A673 (cell line): Measurements from ENCODE around the gene LIMS2. TPM values are rescaled to one million over a fixed set of nuclear protein-coding genes. Genes with fewer than 3 reads are reported as not detected.

Source experiments
- BruUV-seq: library from RNA; stranded (reverse); fragments of 400-500 nt; replicated peaks from 2 replicates; lab custom pipeline; 2021; lab: Mats Ljungman, UMichigan
- CTCF ChIA-PET: fragments of 300-600 bp; sonication (Branson Sonifier 250); formaldehyde crosslinking; loops from one replicate; lab custom pipeline; 2022; ENCODE audit warnings: antibody characterized with exemption; lab: Charles Lee
- POLR2A ChIA-PET: fragments of 300-600 bp; sonication (Branson Sonifier 250); formaldehyde crosslinking; loops from one replicate; lab custom pipeline; 2022; ENCODE audit warnings: antibody characterized with exemption; ENCODE audit not compliant: low non-redundant PET; lab: Charles Lee
- DNase-seq: peaks from one replicate; pipeline ENCODE4 v3.0.0-alpha.2; 2015; ENCODE audit warnings: low spot score
- H3K27ac ChIP-seq: fragments of 200-600 bp; sonication (generic); 2 replicates; pipeline ENCODE4 v1.5.1; 2016; ENCODE audit warnings: mixed run types, low read depth, mild to moderate bottlenecking, mixed read lengths, antibody characterized with exemption, low read length; ENCODE audit not compliant: poor library complexity, severe bottlenecking
- H3K27me3 ChIP-seq: fragments of 200-600 bp; sonication (generic); replicated peaks from 2 replicates; pipeline ENCODE4 v1.6.1; 2017; ENCODE audit warnings: mixed run types, low read depth, mild to moderate bottlenecking, mixed read lengths, antibody characterized with exemption, low read length; ENCODE audit not compliant: insufficient read depth, poor library complexity
- H3K36me3 ChIP-seq: fragments of 200-600 bp; sonication (generic); 2 replicates; pipeline ENCODE4 v1.6.1; 2016; ENCODE audit warnings: mixed run types, mild to moderate bottlenecking, mixed read lengths, antibody characterized with exemption, low read length; ENCODE audit not compliant: insufficient read depth, poor library complexity, severe bottlenecking
- H3K4me1 ChIP-seq: fragments of 200-600 bp; sonication (generic); 2 replicates; pipeline ENCODE4 v1.6.1; 2017; ENCODE audit warnings: mixed run types, mild to moderate bottlenecking, mixed read lengths, antibody characterized with exemption, low read length; ENCODE audit not compliant: insufficient read depth, poor library complexity, severe bottlenecking
- H3K4me3 ChIP-seq: fragments of 200-600 bp; sonication (generic); 2 replicates; pipeline ENCODE4 v1.5.1; 2016; ENCODE audit warnings: low read depth, mixed run types, mild to moderate bottlenecking, mixed read lengths, low read length; ENCODE audit not compliant: poor library complexity, severe bottlenecking
- H3K9me3 ChIP-seq: fragments of 200-600 bp; sonication (generic); 2 replicates; pipeline ENCODE4 v1.6.1; 2016; ENCODE audit warnings: mixed run types, low read depth, mild to moderate bottlenecking, mixed read lengths, antibody characterized with exemption, low read length; ENCODE audit not compliant: poor library complexity, severe bottlenecking
- CTCF ChIP-seq: fragments of 300-800, 200-600 bp; sonication (generic); conservative IDR thresholded peaks from 2 replicates; pipeline ENCODE4 v1.5.1; 2017; ENCODE audit warnings: low read depth, mild to moderate bottlenecking, antibody characterized with exemption, low read length, moderate library complexity, mixed read lengths
- EZH2 ChIP-seq: fragments of 200-600 bp; sonication (generic); IDR thresholded peaks from 2 replicates; pipeline ENCODE4 v1.6.1; 2017; ENCODE audit warnings: borderline replicate concordance, low read depth, mild to moderate bottlenecking, mixed read lengths, antibody characterized with exemption, low read length; ENCODE audit not compliant: poor library complexity, severe bottlenecking
- intact Hi-C: fragments of 100-400 bp; cut with micrococcal nuclease; formaldehyde crosslinking; loops from one replicate; pipeline ENCODE4 v1.10.0; 2022; ENCODE audit not compliant: unreplicated experiment
- total RNA-seq: library from RNA; stranded (reverse); gene quantifications from 2 replicates; pipeline ENCODE4 v1.2.3, GENCODE V29; 2021

LIMS2 gene
- total RNA-seq, 1 experiment from 2014 or later, result 1.2 TPM

DNA sequence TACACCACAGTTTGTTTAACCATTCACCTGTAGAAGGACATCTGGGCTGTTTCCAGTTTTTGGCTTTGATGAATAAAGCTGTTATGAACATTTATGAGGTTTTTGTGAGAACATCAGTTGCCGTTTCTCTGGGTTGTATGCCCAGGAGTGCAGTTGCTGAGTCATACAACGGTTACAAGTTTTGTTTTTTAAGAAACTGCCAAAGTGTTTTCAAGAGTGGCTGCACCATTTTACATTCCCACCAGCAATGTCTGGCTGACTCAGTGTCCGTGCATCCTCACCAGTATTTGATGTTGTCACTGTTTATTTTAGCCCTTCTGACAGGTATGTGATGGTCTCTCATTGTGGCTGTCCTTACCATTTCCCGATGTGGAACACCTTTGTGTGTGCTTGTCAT is 77.3 kb downstream of the LIMS2 start:
- no peaks in the 10 kb centered on the region for H3K27me3 ChIP-seq
- no peak overlapping the region for H3K4me3 ChIP-seq
- TF ChIP-seq EZH2 (no peak), CTCF (no peak)
- CTCF ChIA-PET, result no interaction called here
- POLR2A ChIA-PET, result no interaction called here
- H3K36me3 ChIP-seq, result no peaks in the 10 kb centered on the region
- H3K9me3 ChIP-seq, result peaks cover 3% of the 10 kb centered on the region
- intact Hi-C loops, result no loop called here
- no TSS peak for BruUV-seq
- no peaks in the 10 kb centered on the region for H3K4me1 ChIP-seq
- DNase-seq, result no peak
- H3K27ac ChIP-seq, result no peak overlapping the region

GRCh38 chr2:127597046-127597983 is 78.0 kb downstream of the LIMS2 start:
- Histone ChIP-seq H3K27me3 (no peaks in the 10 kb centered on the region), H3K36me3 (no peaks in the 10 kb centered on the region), H3K4me1 (no peaks in the 10 kb centered on the region), H3K27ac (no peak overlapping the region), H3K9me3 (peaks cover 2% of the 10 kb centered on the region), H3K4me3 (no peak overlapping the region)
- POLR2A ChIA-PET, result no interaction called here
- CTCF ChIA-PET, result no interaction called here
- TF ChIP-seq EZH2, result no peak
- TF ChIP-seq CTCF, result no peak
- no TSS peak for BruUV-seq
- no peak for DNase-seq
- intact Hi-C loops, result no loop called here

GRCh38 chr2:127596311-127597045 is 78.9 kb downstream of the LIMS2 start:
- Histone ChIP-seq H3K9me3 (no peaks in the 10 kb centered on the region), H3K4me3 (no peak overlapping the region), H3K27ac (no peak overlapping the region), H3K4me1 (no peaks in the 10 kb centered on the region), H3K36me3 (no peaks in the 10 kb centered on the region), H3K27me3 (no peaks in the 10 kb centered on the region)
- no TSS peak for BruUV-seq
- ChIA-PET CTCF (no interaction called here), POLR2A (no interaction called here)
- TF ChIP-seq EZH2, result no peak
- no peak for TF ChIP-seq CTCF
- no peak for DNase-seq
- intact Hi-C loops, result no loop called here
